SKM-1 (cell line): ENCODE results near the gene KCNAB2.

Experiments
- DNase-seq: peaks from one replicate; lab custom pipeline; 2025; ENCODE audit not compliant: unreplicated experiment; lab: John Stamatoyannopoulos, UW

The KCNAB2 gene

GRCh38 chr1:6029351-6029750 is 16.3 kb upstream of the KCNAB2 start:
- DNase-seq: no peak

- DNase-seq: no peak
These were observed 15.6 kb upstream of the KCNAB2 start for GRCh38 chr1:6030132-6030531.

DNA sequence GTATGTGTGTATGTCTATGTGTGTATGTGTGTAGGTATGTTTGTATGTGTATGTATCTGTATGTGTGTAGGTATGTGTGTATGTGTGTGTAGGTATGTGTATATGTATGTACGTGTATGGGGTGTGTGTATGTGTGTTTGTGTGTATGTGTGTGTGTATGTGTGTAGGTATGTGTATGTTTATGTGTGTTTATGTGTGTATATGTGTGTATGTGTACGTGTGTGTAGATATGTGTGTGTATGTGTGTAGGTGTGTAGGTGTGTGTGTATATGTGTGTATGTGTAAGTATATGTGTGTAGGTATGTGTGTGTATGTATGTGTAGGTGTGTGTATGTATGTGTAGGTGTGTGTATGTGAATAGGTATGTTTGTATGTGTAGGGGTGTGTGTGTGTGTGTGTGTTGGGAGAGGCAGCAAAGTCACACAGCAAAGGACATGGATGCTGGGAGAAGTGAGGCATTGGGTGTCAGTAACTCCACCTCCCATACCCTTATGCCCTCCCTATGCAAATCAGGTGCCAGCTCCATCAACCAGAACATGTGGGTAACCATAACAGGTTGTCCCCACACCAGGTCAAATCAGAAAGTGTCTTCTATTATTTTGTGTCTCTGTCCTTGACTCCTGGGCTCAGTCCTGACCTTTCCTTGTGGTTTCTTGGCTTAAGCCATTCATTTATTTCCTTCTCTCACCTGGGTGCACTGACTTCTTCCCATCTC is 15.0 kb upstream of the KCNAB2 start:
- DNase-seq: no peak

GRCh38 chr1:6033124-6033523 is 12.6 kb upstream of the KCNAB2 start:
- DNase-seq: no peak

- no peak for DNase-seq
These were observed 11.5 kb upstream of the KCNAB2 start for GRCh38 chr1:6033986-6034749.

DNA sequence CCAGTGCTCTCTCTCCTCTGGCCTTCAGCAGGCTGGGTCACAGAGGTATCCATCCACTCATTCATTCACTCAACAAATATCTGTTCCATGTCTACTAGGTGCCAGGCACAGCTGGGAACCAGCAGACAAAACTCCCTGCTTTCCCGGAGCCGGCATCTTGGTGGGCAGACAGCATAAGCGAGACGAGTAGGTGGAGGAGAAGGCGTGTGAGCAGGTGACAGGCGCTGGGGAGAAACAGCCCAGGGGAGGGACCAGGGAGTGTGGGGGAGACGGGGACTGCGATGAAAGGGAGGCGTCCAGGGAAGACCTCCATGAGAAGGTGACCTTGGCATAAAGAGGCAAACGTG is 11.0 kb upstream of the KCNAB2 start:
- no peak for DNase-seq

- DNase-seq: no peak
These were observed 10.4 kb upstream of the KCNAB2 start for GRCh38 chr1:6035303-6035702.

GRCh38 chr1:6035719-6036118 is 10.0 kb upstream of the KCNAB2 start:
- no peak for DNase-seq

GRCh38 chr1:6037338-6037762 is 8.3 kb upstream of the KCNAB2 start:
- no peak for DNase-seq

- DNase-seq: no peak
These were observed 7.1 kb upstream of the KCNAB2 start for GRCh38 chr1:6038603-6039002.

DNA sequence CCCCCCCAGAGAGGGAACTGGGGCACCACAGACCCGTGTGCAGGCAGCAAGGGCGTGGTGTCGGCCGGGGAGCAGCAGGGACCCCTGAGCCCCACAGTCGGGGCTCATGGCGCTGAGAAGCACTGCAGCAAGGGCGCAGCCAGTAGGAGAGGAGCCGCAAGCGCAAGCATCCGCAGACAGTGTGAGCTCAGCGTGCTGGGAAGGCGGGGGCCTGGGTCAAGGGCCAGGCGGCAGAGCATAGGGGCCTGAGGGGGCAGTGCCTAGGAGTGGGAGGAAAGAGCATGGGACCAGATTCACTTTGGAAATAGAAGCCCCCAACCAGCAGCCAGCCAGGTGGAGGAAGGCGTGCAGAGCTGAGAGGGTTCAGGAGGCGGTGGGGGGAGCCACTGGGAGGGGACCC is 6.7 kb upstream of the KCNAB2 start:
- no peak for DNase-seq

GRCh38 chr1:6040444-6040843 is 5.2 kb upstream of the KCNAB2 start:
- DNase-seq: no peak

DNA sequence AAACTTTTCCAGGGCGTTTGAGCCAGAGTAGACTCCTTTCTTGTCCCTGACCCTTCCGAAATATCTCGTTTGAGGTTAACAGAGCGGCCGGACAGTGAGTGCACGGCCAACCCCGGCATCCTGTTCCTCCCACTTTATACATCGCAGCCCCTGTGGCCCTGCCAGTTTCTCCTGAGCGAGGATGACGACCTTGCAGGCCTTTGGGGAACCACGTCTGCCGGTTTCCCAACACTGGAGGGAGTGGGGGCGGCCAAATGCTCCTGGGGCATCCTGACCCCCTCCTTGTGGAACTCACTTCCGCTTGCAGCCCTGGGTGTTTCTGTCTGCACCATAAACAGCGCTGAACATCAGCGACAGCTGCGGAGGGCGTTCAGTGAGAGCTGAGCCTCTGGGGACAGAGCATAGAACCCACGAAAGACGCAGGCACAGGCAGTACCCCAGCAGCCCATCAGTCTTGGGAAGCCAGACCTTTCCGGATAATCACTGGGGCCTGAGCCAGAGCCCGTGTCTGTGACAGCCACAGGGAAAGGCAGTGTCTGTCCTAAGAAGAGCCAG is 4.8 kb upstream of the KCNAB2 start:
- no peak for DNase-seq

- DNase-seq: no peak
These were observed 4.1 kb upstream of the KCNAB2 start for GRCh38 chr1:6041432-6042062.

GRCh38 chr1:6043561-6043960 is 2.1 kb upstream of the KCNAB2 start:
- DNase-seq: no peak

GRCh38 chr1:6044481-6045109 is 1.1 kb upstream of the KCNAB2 start:
- no peak for DNase-seq

GRCh38 chr1:6045110-6045502 is 582 bp upstream of the KCNAB2 start:
- no peak for DNase-seq

GRCh38 chr1:6046279-6046678 is 591 bp downstream of the KCNAB2 start:
- DNase-seq: no peak

DNA sequence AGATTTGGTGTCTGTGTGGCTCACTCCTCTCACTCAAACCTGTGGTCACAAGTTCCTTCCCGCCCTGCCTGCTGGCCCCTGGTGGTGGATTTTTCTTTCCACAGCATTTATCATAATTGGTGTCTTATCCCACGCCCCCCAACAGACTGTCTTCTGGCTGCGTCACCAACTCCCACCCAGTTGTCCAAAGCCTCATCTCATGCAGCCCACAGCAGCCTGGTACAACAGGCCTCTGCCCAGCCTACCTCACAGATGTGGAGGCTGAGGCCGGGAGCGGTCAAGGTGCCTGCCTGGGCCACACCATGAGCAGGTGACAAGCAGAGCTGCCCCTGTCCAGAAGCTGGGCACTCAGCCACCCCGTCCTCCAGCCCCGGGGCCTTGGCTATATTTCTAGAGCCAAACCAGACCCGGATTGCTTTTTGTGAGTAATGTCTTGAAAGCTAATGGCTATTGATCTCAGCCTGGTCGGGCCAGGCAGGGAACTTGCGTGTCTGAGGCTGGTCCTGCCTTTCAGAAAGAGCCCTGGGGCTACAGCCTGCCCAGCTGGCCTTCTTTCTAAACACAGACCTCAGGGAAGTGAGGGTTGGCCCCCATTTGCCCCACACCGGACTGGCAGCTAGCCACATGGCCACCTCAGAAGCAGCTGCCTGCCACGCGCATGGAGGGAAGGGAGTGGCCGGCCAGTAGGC is 2.6 kb downstream of the KCNAB2 start:
- DNase-seq: no peak

- DNase-seq: no peak
These were observed 3.7 kb downstream of the KCNAB2 start for GRCh38 chr1:6049419-6049818.

GRCh38 chr1:6051423-6051822 is 5.7 kb downstream of the KCNAB2 start:
- DNase-seq: no peak
